Activated CD8-positive, alpha-beta memory T cell treated with anti-CD3 and anti-CD28 coated beads, Interleukin-2, amount 50 U/mL, for 1 hour (primary cell): Measurements from ENCODE around the gene KRT86.
"Not testable (repeated sequence)": the region's sequence is repeated elsewhere in the genome, so short reads cannot be mapped to it uniquely, and the experiment has no call there.

ENCODE experiments used
- DNase-seq: peaks from one replicate; pipeline ENCODE4 v3.0.0-alpha.2; 2020; ENCODE audit errors: extremely low read depth

The KRT86 gene

GRCh38 chr12:52336641-52337040 is 62.2 kb downstream of the KRT86 start:
- no peak for DNase-seq

- no peak for DNase-seq
Measured at GRCh38 chr12:52337054-52337453, 62.6 kb downstream of the KRT86 start.

DNA sequence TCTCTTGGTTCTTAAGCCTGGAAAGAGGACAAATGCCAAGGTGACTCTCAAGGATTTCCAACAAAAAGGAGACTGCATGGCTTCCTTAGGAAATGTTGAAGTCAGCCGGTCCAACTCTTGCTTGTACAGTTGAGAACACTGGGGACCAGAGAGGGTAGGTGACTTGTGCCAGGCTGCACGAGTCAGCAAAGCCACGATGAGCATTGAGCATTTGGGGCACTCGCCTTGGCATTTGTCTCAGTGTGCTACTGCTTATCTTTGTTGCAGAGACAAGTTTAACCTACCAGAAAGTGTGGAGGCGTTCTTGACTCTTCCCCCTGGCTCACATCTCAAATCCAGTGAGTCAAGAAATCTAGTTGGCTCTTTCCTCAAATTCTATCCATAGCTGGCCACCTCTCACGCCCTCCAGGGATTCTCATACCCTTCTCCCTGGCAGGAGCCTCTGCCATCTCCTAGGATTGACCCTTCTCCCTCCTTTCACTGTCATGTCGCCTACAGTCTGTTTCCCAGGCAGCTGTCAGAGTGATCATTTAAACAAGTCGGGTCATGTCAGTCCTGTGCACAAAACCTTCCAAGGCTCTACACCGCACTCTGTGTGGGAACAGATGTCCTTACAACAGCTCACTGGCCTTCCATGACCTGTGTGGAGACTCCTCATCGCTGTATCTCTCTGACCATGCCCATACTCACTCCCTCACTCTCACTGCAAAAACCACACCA is 64.0 kb downstream of the KRT86 start:
- DNase-seq: no peak

DNA sequence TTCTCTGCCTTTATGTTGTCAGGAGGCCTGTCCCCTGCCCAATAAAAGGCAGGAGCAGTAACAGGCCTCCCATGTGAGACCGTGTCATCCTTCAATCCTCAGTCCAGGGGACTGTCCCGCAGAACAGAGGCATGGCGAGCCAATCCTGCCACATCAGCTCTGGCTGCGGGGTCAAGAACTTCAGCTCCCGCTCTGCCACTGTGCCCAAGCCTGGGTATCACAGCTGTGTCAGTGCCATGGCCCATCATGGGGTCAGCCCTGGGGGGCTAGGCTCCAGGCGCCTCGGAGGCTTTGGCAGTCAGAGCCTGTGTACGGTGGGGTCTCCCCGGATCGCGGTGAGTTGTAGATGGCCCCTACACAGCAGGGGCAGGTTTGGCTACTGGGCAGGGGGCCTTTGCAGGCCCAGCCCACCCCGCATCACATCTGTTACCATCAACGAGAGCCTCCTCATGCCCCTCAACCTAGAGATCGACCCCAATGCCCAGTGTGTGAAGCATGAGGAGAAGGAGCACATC is 66.7 kb downstream of the KRT86 start:
- DNase-seq: no peak

- no peak for DNase-seq
Measured at GRCh38 chr12:52342781-52343490, 68.5 kb downstream of the KRT86 start.

DNA sequence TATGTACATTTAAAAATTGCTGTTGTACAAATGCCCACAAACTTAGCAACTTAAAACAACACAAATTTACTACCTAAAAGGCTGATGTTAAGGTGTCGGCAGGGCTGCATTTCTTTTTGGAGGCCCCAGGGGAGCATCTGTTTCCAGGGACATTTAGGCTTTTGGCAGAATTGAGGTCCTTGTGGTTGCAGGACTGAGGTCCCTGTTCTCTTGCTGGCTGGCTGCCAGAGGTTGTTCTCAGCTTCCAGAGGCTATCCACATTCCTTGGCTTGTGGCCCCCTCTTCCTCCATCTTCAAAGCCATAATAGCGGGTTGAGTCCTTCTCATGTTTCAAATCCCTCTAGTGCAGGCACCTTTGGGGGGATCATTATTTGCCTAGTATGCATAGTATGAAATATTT is 69.1 kb downstream of the KRT86 start:
- DNase-seq: no peak

DNA sequence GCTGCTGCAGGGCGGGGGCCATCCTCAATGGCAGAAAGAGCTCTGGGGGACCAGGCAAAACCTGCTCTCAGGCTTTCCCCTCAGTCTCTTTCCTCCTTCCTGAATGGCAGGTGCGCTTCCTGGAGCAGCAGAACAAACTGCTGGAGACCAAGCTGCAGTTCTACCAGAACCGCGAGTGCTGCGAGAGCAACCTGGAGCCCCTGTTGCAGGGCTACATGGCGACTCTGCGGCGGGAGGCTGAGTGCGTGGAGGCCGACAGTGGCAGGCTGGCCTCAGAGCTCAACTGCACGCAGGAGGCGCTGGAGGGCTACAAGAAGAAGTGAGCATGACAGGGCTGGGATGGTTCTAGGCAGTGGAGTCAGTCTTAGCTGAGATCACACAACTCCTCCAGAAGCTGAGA is 69.7 kb downstream of the KRT86 start:
- DNase-seq: no peak

DNA sequence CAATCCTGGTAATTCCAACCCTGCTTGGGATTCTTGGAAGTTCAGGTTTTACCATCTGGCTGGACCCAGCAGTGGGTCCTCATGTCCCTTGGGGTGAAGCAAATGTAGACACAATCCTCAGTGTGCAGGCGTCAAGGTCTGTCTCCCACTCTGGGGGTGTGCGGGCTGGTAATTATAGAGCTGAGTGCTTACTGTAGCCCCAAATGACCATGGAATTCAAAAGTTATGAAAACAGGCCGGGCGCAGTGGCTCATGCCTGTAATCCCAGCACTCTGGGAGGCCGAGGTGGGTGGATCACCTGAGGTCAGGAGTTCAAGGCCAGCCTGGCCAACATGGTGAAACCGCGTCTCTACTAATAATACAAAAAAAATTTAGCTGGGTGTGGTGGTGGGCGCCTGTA is 70.6 kb downstream of the KRT86 start:
- DNase-seq: not testable (repeated sequence)

DNA sequence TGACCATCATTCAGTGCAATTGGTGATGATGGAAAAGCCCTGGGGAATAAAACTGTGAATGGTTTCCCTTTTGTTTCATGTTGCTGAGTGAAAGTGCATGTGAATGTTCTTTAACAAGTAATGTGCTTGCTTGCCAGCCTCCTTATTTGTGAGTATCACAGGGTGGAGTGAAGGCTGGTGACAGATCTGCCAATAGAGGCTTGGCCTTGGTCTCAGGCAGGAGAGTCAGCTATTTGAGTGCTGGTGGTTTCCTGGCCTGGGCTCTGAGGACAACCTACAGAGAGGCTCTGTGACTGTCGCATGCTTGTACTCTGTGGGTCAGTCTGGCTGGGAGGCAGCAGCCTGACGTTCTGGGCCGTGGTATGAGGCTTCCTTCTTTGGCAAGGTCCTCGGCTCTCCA is 72.1 kb downstream of the KRT86 start:
- no peak for DNase-seq

- no peak for DNase-seq
Measured at GRCh38 chr12:52347016-52347415, 72.6 kb downstream of the KRT86 start.

- no peak for DNase-seq
Measured at GRCh38 chr12:52347551-52348510, 73.4 kb downstream of the KRT86 start.

DNA sequence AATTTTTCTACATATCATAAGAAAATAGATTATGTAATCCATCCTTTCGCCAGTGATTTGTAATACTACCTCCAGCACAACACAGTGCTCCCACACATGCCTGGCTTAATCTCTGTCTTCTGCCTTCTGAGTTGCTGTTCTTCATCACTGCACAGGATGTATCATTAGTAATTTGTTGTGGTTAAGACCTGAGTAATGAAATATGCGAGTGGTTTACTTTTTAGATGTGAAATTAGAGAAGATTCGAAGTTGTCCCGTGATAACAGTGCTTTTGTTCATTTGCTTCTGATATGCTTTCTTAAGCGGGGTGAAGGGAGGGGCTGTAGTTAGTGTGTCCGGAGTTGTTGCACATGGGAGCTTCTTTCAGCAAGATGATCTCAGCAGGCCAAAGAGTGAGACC is 74.8 kb downstream of the KRT86 start:
- no peak for DNase-seq

DNA sequence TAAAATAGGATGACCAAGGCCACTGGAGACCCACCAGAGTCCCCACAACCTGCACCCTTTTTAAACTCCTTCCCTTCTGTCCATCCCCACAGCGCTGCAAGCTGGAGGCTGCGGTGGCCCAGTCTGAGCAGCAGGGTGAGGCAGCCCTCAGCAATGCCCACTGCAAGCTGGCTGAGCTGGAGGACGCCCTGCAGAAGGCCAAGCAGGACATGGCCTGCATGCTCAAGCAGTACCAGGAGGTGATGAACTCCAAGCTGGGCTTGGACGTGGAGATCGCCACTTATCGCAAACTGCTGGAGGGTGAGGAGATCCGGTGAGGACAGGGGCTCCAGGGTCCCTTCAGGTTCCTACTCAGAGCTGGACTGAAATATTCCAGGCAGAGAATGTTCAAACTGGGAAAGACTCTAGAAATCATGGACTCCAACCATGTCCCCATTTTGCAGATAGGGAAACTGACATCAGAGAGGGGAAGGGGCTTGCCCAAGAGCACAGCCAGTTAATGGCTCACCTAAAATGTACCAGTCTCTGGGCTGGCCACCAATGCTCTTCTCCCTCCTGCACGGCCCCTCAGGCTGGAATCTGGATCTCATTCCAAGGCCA is 75.7 kb downstream of the KRT86 start:
- DNase-seq: no peak

- no peak for DNase-seq
Measured at GRCh38 chr12:52350786-52351185, 76.3 kb downstream of the KRT86 start.

GRCh38 chr12:52351196-52352059 is 77.0 kb downstream of the KRT86 start:
- peak; percentile 46 for DNase-seq

GRCh38 chr12:52352951-52353350 is 78.5 kb downstream of the KRT86 start:
- no peak for DNase-seq

DNA sequence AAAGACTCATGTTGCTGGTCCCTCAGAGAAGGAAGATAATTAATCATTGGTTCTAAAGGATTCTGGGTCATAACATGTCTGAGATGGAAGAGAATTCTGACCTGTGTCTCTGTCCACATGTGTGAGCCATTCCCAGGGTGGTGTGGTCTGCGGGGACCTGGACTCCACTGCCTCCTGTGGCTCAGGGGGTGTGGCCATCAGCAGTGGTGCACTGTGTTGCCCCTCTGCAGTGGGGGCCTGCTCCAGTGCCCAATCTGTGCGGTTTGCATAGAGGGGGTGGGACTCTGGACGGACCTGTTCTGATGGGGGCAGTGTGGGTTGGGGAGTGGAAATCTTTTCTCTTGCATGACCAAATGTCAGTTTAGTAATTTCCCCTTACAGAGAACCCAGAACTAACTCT is 79.3 kb downstream of the KRT86 start:
- no peak for DNase-seq

DNA sequence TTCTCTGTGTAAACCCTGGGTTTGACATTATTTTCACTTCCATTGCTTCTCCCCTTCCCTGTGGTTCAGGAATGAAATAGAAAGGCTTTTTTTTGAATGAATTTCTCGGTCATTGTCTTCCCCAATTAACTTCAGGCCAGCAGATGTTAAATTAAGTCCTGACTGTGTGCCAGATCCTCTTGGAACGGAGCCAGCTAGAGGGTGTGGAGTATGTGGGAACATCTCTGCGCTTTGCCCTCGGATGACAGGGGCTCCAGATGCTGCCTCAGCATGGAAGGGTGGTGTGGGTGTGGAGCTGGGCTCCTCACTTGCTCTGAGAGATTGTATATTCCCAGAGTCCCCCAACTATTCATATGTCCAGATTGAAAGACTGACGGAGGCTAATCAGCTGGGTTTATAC is 79.8 kb downstream of the KRT86 start:
- DNase-seq: no peak

DNA sequence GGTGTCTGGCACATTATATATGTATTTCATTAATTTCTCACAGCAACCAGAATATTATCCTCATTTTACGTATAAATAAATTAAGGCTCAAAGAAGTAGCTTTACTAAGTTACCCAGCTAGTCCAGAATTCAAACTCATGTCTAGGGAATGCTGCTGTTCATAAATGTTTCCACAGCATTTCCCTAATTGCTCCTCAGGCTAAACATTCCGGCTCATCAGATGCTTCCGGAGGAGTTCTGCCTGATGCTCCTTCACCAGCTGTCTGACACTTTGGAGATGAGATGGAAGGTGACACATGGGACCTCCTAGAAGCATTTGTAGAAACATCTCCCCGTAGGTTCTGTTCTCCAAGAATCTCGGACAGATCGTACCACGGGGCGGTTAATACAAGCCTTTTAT is 80.7 kb downstream of the KRT86 start:
- DNase-seq: no peak

DNA sequence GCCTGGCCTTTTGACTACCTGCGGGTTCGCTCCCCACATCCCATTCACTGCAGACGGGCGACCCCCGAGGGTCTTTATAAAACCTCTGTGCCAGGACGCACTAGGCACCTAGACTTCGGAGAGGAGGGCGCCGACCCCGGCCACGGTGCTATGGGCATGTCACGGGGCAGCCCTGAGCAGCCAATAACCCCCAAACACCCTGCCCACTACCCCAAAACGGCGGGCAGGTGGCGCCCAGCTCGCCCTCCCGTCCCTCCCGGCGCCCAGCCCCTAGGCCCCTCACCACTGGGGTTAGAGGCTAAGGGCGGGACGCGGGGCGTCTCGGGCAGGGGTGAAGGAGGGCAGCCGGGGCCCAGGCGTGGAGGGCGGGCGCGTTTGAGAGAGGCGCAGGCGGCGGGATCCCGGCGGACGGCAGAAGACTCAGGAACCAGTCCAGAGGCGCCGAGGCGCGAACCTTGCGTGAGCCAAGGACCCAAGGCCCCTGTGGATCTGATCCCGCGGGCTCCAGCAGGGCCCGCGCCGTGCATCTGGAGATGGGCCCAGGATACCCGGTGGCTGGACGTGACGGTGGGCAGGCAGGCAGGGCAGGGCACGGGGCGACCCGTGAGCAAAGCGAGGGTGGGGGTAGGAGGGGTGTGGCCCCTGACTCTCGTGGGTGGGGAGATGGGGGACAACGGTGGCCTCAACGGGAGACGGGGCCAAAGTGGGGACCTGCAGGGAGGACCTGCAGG is 81.8 kb downstream of the KRT86 start:
- DNase-seq: no peak
